Measurements from ENCODE around the gene B3GAT2.

The B3GAT2 gene

DNA sequence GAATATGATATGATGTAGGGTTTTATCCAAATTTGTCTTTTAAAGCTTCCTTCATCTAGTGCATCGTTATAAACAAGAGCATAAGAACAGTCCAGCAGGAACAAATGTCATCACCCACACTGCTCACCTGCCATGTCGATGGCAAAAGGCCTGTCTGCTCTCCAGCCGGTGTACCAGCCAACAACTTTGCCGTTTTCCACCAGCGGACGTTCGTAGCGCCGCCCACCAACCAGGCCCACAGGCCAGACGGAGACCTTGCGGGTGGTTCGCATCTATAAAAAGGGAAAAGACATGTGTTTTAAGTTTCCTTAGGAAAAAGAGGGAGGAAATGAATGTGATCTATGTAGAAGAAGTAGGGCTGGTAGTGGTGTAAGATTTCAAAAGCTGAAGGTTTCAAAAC, 62.9 kb downstream of the B3GAT2 start:
- no peak for DNase-seq

DNA sequence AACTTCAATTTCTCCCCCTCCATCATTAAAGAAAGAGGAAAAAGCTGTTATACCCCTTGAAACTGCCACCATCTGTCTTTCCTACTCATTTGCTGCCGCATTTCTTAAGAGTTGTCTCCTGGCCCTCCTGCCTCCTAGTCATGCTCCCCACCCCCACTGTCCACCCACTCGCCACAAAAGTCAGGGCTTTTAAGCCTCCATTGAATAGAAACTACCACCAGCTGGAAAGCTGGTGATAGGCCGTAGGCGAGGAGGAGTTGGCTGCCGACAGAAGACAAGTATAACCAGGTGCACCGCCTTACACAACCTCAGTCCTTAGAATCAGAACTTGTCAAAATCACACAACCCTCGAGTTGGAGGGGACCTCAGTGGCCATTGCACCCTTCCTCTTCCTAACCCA, 67.6 kb downstream of the B3GAT2 start:
- DNase-seq: no peak

DNA sequence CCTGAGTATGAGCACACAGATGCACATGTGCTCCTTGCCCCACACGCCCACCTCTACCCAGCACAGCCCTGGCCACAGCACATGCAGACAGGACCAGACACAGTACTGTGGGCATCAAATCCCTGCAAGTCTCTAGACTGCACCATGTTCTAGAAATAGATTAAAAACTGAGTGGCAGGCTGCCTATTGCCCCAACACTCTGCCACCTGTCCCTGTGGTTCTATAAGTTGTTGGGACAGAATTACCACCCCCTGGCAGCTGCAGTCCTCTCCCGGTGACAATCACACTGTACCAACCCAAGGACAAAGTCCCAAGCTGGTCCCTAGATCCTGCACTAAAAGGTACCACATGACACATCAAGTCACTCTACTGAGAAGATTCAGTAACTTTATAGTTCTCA, 70.2 kb downstream of the B3GAT2 start:
- no peak for DNase-seq

DNA sequence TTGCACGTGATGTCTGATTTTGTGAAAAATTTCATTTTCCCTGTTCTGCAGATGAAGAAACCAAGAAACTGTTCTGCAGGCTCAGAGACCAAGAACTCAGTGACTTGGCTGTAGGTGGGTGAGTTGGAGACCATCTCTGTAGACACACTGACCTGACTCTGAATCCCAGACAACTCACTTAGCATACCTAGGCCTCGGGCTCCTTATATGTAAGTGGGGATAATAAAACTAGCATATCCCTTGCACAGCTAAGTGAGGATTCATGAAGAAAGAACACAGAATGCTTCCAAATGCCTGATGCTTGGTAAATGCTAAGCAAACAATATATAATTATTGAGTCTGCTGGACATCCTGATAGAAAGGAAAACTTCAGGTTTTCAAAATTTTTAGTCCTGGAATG, 70.8 kb downstream of the B3GAT2 start:
- DNase-seq: no peak

DNA sequence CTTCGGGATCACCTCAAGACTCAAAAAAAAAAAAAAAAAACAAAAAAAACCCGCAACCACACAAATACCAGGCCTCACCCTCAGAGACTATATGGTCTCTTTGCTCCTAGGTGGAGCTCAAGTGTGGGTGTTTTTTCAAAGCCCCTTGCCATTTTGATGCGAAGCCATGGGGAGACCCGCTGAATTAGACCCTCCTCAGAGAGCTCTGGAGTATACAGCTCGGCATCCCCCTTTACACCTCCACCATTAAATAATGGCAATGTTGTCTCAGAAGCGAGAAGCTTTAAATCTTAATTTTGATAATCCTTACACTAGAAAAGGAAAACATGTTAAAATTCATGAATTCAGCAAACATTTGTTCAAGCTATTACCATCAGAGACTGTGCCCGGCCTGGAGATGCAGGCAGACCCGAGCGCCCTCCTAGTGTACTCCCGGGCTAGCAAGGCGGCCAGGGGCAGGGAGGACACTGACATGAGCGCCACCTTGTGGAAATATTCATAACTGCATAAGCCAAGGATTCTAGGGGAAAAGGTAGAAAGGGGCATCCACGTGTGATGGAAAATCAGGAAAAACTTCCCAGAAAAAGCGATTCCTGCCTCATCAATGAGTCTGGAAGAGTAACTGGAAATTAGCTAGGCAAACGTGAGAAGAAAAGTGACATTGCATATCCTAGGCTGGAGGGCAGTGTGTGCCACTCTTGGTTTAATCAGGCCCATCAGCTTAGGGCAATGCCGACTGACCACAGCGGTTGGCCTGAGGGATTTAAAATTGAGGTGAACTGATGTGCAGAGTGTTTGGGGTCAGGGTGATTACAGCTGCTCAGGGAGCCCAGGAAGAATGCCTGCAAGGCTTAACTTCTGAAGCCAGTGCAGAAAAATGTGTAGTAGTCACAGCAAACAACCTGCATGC, 72.5 kb downstream of the B3GAT2 start:
- DNase-seq: peak; percentile 48

DNA sequence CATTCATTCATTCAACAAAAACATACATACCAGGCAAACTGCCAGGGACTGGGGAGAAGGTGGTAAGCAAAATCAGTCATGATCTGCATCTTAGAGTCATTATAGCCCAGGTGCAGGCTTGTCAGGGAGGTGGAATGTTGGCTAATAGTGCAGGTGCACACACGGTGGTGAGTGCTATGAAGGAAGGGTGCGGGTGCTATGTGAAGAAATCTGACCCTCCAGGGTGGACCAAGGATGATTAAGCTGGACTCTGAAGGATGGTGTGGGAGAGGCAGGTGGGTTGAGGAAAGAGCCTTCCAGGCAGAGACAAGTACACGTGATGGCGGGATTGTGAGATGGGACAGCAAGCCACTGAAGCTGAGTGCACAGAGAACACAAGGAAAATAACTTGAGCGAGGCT, 77.4 kb downstream of the B3GAT2 start:
- DNase-seq: no peak

DNA sequence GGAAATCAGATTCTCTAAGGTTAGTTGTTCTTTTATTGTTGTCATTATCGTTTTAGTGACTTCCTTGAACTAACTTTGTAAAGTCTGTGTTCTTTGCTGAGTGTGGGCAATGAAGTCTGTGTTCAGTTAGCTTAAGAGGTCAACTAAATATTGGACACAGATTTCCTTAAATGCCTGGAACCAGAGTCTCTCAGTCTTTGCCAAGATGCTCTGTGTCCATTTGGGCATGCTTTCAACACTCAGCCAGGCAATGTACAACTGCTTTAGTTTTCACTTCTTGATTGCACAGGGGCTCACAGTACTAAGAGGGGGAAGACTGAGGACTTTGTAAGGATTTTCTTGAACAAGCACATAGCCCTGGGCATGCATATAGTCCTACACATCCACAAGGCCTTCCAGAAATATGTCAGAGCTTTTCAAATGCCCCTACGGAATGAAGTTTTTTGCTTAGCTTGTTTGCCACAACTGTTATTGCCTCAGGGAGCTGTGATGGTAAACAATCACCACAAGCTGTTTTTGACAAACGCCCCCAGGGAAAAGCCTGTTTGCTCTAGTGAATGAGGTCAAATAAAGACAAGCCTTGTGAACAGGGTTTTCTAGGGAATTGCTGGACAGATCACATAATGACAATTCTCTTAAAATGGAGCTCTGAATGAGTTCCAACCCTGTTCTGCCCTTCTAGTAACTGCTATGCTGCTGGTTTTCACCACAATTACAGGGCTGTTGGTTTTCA, 82.5 kb downstream of the B3GAT2 start:
- DNase-seq: no peak

DNA sequence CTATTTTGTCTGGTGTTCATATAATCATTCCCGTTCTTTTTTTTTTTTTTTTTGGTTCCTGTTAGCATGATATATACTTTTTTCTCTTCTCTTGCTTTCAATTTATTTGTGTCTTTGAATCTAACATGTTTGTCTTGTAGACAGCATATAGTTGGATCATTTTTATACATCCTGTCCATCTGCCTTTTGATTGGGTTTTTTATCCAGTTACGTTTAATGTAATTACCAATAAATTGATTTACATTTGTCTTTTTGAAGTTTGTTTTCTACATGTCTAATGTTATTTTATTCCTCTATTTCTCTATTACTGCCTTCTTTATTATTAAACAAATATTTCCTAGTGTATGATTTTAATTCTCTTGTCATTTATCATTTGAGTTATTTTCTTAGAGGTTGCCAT, 84.4 kb downstream of the B3GAT2 start:
- no peak for DNase-seq

DNA sequence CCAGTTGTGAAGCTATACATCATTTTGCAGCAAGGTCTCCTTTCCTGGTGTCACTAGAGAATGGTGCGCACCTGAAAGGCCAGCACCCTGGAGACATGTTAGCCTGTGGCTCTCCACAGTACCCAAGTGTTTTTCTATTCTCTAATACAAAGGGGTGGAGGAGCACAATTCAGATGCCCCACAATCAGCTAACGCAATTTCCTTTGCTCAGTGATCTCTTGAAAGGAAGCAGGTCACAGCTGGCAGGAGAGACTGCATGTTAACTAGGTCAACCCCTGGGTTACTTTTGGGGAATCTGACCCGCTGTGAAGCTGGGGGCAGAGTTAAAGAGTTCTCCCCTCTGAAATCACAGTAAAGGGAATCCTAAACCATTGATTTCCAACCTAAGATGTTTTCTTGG, 92.5 kb downstream of the B3GAT2 start:
- no peak for DNase-seq

DNA sequence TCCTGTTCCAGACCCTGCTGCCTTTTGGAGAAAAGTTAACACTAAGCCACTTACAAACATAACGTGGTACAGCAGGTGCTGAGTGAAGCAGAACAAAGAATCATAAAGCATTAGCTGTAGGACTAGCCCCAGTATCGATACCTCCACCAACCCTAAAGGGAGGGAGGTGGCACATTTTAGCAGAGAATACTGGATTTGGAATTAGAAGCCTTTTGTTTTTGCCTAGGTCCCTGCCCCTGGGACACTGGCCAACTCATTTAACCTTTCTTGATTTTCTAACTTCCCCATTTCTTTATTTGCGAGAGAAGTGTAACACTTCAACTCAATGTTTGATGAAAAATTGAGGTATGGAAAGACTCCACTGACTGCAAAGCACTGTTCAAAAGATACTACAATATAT, 93.5 kb downstream of the B3GAT2 start:
- DNase-seq: no peak

DNA sequence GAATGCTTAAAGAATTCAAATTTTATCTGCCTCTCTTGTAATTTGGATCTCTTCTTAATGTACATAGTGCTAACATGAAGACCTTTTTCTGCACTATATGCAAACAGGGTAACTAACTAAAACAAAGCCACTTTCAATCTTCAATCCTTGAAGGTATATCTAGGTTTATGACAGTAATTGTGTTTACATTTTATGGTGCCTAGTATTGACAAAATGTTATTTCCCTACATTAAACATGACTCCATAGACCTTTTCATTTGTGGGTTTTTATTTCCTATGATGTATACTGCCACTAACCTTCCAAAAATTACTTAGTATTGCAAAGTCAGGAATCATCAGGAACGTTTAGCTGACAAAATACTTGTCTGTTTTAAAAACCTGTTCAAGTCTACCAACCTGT, 95.9 kb downstream of the B3GAT2 start:
- no peak for DNase-seq

DNA sequence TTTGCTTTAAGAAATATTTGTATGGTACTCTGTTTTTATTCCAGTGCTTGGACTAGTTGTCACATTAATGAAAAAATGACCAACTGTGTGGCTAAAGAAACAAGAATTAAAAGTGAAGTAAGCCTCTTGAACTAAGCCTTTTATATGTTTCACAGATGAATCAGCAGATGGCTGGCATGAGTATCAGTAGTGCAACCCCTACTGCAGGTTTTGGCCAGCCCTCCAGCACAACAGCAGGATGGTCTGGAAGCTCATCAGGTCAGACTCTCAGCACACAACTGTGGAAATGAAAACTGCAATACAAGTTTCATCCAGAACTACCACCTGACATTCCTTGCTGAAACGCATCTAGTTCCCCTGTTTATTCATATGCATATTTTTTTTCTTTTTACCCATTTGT, 96.8 kb downstream of the B3GAT2 start:
- DNase-seq: no peak

DNA sequence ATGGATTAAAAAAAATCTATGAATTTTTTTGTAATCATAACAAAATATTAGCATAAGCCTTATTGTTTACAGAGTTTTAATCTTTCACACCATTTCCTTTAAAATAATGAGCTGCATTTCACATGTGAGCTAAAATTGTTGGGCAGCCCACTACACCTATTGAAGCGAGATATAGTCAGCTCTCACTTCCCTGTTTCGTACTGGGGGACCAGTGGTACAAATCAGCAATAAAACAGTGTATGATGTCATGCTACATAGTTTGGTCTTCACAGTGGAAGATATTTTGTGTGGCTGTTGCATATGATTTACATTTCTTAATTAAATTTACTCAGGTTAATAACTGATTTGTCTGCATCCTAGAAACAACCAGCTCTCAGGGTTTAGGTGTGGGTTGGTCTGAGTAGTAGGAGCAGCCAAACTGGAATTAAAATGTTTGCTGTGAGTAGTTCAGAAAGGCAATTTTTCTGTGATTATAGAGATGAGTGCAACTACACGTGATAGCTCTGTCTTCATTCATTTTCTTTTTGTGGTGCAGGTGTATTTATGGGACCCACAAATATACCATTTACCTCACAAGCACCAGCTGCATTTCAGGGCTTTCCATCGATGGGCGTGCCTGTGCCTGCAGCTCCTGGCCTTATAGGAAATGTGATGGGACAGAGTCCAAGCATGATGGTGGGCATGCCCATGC, 99.3 kb downstream of the B3GAT2 start:
- DNase-seq: no peak

DNA sequence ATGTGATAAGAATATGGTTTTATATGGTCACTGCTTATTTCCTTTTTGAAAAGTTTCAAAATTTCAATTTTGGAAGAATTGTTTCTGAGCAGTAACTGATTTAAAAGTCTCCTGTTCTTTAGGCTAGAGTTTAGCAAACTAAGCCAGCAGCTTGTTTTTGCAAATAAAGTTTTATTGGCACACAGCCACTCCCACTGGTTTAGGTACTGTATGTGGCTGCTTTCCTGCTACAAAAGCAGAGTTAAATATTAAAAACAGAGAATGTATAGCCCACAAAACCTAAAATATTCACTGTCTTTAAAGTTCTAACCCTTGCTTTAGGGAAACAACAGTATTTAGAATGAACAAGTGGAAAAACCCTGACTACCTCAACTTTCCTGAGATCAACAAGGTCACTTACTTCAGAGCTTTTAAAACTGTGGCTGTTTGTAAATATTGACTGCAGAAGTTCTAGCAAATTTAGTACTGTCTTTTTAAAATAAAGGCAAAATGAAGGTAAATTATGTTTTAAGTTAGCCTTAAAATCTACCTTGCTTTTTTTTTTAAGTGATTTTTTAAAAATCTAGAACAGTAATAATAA, 104.1 kb downstream of the B3GAT2 start:
- DNase-seq: no peak

DNA sequence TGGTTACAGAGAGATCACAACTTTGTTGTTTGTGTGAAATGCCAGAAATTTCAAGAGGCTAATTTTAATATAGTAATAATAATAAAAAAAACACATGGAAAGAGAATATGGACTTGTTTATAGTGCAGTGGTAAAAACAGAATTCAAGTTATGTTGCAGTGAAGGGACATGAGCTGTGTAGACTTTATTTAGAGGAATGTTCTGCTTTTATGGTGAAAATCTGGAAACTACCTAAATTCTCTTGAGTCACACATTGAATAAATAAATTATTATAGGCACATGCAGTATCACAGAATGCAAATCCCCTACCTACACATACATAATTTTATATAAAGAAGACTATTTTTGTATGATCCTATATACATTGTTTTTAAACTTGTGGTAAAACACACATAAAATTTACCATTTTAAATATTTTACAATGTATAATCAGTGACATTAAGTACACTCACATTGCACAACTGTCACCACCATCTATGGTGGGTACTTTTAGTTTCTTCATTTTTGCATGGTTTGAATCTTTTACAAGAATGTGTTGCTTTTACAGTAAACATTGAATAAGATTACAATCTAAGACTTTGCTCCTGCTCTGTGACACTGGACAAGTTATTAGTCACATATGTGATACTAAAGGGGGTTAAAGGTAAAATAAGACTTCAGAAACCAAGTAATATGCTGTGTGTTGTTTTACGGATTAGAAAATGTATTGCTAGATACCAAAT, 107.4 kb downstream of the B3GAT2 start:
- DNase-seq: no peak

DNA sequence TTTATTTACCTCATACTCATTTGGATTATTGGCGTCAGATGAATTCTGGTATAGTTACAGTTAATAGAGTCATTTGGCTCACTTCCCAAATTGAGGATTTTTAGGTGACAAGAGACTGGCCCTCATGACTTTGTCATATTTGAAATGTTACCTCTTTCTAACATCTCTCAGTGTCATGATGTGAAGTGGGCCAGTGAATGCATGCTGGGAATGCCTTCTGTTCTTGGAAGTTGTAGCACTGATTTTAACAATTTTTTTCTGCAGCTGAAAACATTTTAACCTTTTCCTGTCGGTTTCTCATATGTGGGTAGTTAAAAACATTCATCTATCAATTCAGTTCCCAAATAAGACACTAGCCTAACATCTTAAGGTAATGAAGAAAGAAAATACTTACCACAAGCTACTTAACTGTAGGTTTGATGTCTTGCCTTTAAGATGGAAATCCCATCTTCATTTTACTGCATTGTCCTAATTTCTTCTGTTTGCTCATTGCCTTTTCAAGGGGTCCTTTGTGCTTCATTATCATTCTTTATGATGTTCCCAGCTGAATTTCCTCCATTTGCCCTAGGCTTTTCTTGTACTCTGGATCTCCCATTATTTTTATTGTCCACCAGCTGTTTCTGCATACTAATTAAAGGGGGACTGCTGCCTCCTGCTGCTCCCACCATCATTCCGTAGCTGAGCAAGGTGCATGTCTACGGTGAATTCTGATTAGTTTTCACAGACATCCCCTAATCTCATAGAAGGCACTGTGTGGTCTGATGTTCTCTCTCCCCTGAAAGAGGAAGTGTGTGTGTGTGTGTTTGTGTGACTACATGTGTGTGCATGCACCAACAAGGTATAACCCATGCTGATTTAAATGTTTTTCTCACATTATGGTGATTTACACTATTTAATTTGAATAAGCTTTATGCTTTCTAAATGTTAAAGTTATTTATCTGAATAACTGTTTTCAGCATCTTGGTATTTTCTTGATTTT, 109.5 kb downstream of the B3GAT2 start:
- no peak for DNase-seq

DNA sequence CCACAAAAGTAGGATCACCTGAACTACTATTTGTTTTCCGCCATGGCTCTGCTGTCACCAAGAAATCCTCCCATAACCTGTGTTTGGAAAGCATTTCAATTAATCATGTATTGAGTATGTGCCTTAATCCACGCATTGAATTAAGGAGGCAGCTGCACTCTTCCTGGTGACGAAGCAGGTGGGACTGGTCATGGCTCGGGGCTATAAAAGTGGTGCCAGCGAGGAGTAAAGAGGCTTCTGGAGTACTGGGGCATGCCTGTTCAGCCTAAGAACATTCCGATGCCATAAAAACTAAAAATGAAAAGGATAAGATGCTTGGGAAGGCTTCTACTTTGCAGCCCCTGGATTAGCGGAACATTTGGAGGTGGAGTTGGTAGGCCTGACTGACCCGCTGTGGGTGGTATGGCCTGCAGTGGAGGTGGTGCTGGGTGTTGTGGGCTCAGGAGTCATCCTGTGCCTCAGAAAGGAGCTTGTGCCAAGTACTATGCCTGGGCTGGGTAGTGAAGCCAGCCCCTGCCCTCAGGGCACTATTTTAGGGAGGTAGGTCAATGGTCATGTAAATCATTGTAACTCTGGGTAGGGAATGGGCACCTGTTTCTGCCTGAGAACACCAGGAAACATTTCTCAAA, 110.5 kb downstream of the B3GAT2 start:
- DNase-seq: no peak

DNA sequence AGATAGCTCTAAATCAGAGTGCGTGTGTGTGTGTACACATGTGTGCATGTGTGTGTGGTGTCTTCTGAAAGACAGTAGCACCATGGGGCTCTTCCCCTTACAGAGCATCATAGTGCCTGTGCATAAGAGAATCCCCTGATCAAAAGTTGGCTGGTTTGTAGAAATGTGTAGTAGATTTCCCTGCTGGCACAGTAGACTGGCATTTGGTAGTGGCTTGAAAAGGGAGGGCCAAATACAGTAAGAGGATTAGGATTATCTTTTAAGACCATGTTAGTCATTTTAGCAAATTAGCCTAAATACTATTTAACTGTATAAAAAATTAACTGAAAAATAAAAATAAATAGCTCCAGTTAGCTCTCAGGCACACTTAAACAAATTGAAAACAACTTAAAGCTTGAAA, 112.6 kb downstream of the B3GAT2 start:
- no peak for DNase-seq

DNA sequence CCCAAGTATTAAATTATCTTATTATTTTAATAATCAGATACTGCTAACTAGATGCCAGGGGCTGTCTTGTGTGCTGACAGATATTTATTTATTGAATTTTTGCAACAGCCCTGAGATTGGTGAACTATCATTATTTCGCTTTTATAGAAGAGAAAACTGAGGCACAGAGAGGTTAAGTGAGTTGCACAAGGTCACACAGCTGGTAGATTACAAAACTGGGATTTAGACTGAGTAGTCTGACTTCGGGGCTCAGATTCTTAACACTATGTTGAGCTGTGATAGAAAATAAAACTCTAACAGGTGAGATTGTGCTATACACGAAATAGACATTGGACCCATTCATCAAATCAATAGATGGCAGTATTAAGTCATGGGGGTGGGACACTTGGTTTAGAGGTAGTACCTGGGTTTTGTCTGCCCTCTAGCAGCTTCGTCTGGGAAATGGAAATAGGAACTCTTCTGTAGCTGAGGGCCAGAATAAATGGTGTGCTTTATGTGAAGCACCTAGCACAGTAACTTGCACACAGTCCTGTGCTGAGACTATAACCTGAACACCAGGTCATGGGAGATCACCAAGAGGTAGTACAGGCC, 113.4 kb downstream of the B3GAT2 start:
- DNase-seq: no peak

DNA sequence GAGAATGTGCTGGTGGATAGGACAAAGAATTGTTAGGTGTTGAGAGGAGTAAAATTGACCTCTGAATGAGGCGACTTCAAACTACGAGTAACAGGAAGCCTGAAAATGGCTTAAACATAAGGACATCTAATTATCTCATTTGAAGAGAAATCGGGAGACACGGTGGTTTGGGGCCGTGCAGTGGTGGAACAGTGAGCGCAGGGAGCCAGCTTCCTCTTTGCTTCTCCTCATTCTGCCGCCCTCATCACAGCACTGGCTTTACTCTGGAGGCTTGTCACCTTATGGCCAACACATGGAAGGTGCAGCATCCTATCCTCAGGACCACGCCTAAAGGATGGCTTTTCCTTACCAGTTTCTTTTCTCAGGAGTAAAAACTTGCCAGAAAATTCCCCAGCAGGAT, 114.3 kb downstream of the B3GAT2 start:
- no peak for DNase-seq

DNA sequence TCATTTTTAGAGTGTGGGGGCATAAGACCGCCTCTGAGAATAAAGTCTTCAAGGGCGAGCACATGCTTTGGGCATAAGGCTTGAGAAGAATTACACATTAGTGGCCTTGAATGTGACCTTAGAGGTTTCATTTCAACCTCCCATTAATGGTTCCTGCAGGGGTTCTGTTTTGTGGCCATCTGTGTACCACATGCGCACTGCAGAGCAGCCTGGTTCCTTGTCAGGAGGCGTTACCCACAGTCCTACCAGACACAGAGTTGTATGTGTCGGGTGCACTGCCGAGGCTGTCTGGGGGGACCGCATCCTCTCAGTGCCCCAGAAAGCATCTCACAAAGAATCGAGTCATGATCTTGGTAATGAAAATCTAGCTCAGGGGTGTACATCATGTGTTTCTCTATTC, 115.7 kb downstream of the B3GAT2 start:
- DNase-seq: no peak
